Kidney epithelial cell (primary cell): Measurements from ENCODE around the gene CDC45. TPM values are rescaled to one million over a fixed set of nuclear protein-coding genes. Genes with fewer than 3 reads are reported as not detected.

ENCODE experiments used
- DNase-seq: peaks from one replicate; pipeline ENCODE4 v3.0.0-alpha.2; 2010; ENCODE audit warnings: low read depth
- H3K27me3 ChIP-seq: 2 replicates; pipeline ENCODE4 v1.6.0; 2011; ENCODE audit warnings: low read length; ENCODE audit not compliant: control insufficient read depth, insufficient read depth
- H3K36me3 ChIP-seq: 2 replicates; pipeline ENCODE4 v1.5.1; 2011; ENCODE audit warnings: low read length; ENCODE audit not compliant: control insufficient read depth, insufficient read depth
- H3K4me3 ChIP-seq: 2 replicates; pipeline ENCODE4 v1.5.1; 2011; ENCODE audit warnings: low read depth, mild to moderate bottlenecking, control low read depth, low read length
- total RNA-seq: library from RNA; depleted of rRNA; stranded (reverse); fragments of >200 nt; gene quantifications from 2 replicates; pipeline ENCODE4 v1.2.3, GENCODE V29; 2015
- TF ChIP-seq, protein P1 (sequence below): IDR thresholded peaks from 2 replicates; pipeline ENCODE4 v1.5.1; 2011; ENCODE audit warnings: mild to moderate bottlenecking, moderate library complexity, low read length, control low read depth, inconsistent platforms; ENCODE audit not compliant: insufficient read depth, poor library complexity, severe bottlenecking

The CDC45 gene
- total RNA-seq, 1 donor from 2014 or later = 5.6 TPM

GRCh38 chr22:19567157-19568009 is 87.7 kb downstream of the CDC45 start:
- TF ChIP-seq, protein P1, sequence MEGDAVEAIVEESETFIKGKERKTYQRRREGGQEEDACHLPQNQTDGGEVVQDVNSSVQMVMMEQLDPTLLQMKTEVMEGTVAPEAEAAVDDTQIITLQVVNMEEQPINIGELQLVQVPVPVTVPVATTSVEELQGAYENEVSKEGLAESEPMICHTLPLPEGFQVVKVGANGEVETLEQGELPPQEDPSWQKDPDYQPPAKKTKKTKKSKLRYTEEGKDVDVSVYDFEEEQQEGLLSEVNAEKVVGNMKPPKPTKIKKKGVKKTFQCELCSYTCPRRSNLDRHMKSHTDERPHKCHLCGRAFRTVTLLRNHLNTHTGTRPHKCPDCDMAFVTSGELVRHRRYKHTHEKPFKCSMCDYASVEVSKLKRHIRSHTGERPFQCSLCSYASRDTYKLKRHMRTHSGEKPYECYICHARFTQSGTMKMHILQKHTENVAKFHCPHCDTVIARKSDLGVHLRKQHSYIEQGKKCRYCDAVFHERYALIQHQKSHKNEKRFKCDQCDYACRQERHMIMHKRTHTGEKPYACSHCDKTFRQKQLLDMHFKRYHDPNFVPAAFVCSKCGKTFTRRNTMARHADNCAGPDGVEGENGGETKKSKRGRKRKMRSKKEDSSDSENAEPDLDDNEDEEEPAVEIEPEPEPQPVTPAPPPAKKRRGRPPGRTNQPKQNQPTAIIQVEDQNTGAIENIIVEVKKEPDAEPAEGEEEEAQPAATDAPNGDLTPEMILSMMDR = no peak
- no peak overlapping the region for H3K4me3 ChIP-seq
- no peaks in the 10 kb centered on the region for H3K27me3 ChIP-seq
- H3K36me3 ChIP-seq = no peaks in the 10 kb centered on the region
- no peak for DNase-seq

- peak; percentile 43 for DNase-seq
- Histone ChIP-seq H3K4me3 (no peak overlapping the region), H3K27me3 (no peaks in the 10 kb centered on the region), H3K36me3 (no peaks in the 10 kb centered on the region)
- TF ChIP-seq, protein P1 = no peak
Measured at GRCh38 chr22:19568337-19569275, 88.9 kb downstream of the CDC45 start.

DNA sequence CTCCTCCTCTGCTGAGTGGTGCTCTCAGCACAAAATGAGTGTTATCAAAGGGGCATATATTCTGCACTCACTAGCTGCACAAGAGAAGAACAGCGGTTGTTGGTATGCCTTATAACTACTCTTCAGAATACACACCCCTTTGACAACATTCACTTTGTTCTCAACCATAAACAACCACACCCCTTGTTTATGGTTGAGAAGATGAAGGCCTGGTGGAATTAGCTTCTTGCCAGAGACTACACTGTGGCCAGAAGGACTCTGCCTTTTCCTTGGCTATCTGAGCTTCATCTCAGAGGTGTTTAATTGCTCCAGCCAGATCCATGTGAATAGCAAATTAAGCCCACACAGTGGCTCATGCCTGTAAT is 89.5 kb downstream of the CDC45 start:
- Histone ChIP-seq H3K27me3 (no peaks in the 10 kb centered on the region), H3K36me3 (no peaks in the 10 kb centered on the region), H3K4me3 (no peak overlapping the region)
- TF ChIP-seq, protein P1 = no peak
- no peak for DNase-seq

GRCh38 chr22:19569976-19570375 is 90.3 kb downstream of the CDC45 start:
- Histone ChIP-seq H3K27me3 (no peaks in the 10 kb centered on the region), H3K4me3 (no peak overlapping the region), H3K36me3 (no peaks in the 10 kb centered on the region)
- TF ChIP-seq, protein P1 = no peak
- DNase-seq = no peak

Other genes with a start within 250 kb of the CDC45 start
- gene CLTCL1, start 188.2 kb upstream of the CDC45 start, total RNA-seq = 25.9 and 28.2 TPM in 2 replicates
- gene HIRA, start 48.2 kb upstream of the CDC45 start, total RNA-seq = 31.8 and 35.5 TPM in 2 replicates
- gene MRPL40, start 47.4 kb upstream of the CDC45 start, total RNA-seq = 47.2 and 49.5 TPM in 2 replicates
- gene C22orf39, start 32.2 kb upstream of the CDC45 start, total RNA-seq = 37.9 and 42.3 TPM in 2 replicates
- gene UFD1, start 727 bp upstream of the CDC45 start, total RNA-seq = 48.9 and 50.9 TPM in 2 replicates
- 1.6 and 1.7 TPM in 2 replicates for gene CLDN5, start 44.5 kb downstream of the CDC45 start, total RNA-seq
- gene SEPTIN5, start 234.6 kb downstream of the CDC45 start, total RNA-seq = 6.5 and 10.1 TPM in 2 replicates
- 0.50 and 1.8 TPM in 2 replicates for gene GP1BB, start 243.6 kb downstream of the CDC45 start, total RNA-seq